HuH-7.5 (cell line): ENCODE results near the gene CTNNA2.

Experiments
- DNase-seq: peaks from one replicate; pipeline ENCODE4 v3.0.0; 2011; ENCODE audit warnings: low spot score

The CTNNA2 gene

GRCh38 chr2:80489717-80490116, 976.9 kb downstream of the CTNNA2 start:
- no peak for DNase-seq

DNA sequence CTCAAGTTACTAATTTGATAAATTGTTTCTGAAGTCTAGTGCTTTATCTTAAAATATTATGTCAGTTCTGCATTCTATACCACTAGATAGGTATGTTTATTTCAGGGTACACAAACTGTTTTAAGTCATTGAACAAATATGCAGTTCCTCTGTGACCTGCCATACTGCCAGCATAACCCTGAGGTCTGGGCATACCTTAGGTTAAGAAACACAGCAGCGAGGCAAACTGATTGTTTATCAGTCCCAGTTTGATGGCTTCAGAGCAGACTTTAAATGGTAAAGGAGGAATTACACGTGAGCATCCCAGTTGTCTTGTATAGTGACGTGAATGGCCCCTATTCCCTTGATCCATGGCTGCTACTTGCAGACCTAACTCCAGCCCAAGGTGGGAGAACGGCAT, 978.1 kb downstream of the CTNNA2 start:
- DNase-seq: no peak

DNA sequence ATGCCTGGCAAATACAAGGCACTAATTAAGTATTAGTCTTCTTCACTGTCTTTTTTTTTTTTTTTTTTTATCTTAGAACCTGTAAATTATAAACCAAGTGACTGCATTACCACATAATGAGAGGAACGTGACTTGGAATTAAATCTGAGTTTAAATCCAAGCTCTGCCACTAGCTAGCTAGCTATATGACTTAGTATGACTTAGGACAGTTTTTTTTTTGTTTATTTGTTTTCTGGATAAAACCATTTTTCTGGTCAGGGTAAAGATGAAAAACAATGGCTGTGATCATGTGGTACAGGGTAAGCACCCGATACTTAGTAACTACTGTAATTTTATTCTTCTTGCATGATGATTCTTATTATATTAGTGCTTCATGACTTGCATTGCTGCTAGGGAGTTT, 983.5 kb downstream of the CTNNA2 start:
- DNase-seq: no peak

GRCh38 chr2:80496775-80497174, 983.9 kb downstream of the CTNNA2 start:
- DNase-seq: no peak

DNA sequence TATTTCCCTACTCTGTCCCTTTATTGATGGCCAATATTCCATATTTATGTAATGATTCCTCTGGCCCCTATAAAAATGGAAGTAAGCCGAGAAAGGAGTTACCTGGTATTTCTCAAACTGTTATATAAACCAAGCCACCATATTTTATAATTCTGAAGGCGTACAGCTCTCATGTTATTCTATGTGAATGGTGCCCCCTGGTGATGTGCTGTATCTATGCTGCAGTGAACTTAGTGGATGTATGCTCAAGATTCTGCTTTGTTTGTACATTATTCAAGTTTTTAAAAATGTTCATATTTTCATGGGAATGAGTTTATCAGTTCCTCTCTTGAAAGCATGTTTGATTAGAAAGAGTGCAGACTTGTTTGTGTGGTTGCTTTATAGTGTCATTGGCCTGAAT, 986.2 kb downstream of the CTNNA2 start:
- DNase-seq: no peak

GRCh38 chr2:80501874-80502624, 989.2 kb downstream of the CTNNA2 start:
- no peak for DNase-seq

DNA sequence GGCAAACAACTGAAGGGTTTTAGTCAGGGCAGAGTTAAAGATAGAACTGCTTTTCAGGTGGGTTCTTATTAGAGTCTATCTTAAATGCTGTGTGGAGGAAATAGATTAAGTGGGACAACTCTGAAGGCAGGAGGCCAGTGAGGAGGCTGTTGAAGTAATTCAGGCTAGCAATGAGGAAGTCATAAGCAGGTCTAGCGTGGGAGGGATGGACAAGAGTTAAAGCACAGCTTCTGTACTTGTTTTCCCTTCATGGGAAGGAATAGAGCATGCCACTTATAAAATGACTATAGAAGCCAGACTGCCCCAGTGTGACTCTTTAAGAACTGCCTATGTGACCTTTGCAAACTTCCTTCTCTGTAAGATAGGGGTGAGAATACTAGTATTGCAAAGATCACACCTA, 993.7 kb downstream of the CTNNA2 start:
- DNase-seq: no peak

DNA sequence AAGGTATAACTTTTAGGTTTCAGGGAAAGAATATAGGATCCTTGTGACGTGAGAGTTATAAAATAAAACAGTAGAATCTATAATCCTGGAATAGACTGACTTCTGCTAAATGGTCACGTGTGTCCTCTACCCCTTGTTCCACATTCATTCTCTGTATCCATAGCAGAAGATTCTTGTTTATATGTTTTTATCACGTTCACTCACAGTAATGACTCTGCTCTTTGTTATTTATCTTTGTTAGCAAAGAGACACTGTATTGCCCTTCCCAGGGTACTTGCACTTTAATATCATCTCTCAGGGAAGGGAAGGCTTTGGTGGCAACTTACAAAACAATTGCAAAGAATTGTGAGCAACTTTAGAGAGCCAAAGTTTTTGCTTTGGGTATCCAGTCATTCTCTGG, 997.9 kb downstream of the CTNNA2 start:
- DNase-seq: no peak

- DNase-seq: no peak
These were observed 1003.1 kb downstream of the CTNNA2 start for GRCh38 chr2:80515964-80516363.

- DNase-seq: no peak
These were observed 1004.5 kb downstream of the CTNNA2 start for GRCh38 chr2:80517316-80517715.

GRCh38 chr2:80519121-80519643, 1006.3 kb downstream of the CTNNA2 start:
- DNase-seq: no peak

DNA sequence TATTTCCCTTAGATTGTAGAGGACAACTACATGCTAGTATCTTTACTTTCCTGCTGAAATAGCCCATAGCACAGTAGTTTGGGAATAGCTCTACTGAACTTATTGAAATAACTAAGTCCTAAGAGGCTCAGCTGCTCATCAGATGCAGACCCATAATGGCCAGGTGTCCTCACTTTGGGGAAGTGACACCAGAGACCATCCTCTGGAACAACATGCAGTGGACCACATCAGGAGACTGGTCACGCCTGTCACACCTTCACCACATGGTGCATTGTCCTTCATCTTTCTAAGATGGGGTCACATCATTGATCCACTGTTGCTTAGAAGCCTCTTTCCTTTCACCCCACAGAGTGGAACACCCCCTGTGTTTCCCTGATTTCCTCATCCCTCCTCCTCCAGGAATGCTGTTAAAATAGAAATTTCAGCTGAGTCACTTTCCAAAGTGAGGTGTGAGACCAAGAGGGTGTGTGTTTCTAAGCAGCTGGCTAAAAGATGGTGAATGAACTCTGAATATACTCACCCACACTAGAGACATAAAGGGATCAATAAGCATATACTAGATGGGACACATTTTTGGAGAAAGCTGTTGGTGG, 1006.9 kb downstream of the CTNNA2 start:
- DNase-seq: no peak

GRCh38 chr2:80525152-80525551, 1012.3 kb downstream of the CTNNA2 start:
- DNase-seq: no peak

GRCh38 chr2:80527119-80527518, 1014.3 kb downstream of the CTNNA2 start:
- no peak for DNase-seq

GRCh38 chr2:80529466-80530165, 1016.8 kb downstream of the CTNNA2 start:
- DNase-seq: no peak

DNA sequence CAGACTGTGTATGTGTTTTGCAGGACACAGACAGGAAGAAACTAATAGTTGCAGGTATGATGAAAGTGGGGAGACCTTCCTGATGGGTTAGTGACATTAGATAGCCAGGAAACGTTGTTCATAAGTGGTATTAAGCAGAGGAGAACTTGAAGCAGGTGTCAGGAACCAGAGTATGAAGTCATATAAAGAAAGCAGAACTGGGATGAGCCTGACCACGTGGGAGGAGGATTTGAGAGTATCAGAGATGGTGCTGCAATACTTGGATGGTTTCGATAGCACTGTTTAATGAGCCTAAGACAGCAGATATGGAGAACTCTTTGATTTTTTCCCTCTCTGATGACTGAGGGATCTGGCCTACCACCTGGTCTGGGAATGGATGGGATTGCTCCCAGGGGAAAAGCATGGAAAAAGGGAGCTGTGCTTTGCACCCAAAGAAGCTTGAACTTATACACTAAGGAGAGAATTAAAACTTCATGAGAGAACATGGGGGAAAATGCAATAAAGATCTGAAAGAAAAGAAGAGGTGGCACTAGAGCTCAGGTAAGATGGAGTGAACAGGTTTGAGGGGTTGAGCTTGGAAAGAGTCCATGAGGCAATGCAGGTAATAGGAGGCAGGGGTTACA, 1017.7 kb downstream of the CTNNA2 start:
- DNase-seq: no peak

GRCh38 chr2:80531319-80531718, 1018.5 kb downstream of the CTNNA2 start:
- DNase-seq: no peak

GRCh38 chr2:80545420-80546210, 1032.8 kb downstream of the CTNNA2 start:
- no peak for DNase-seq

DNA sequence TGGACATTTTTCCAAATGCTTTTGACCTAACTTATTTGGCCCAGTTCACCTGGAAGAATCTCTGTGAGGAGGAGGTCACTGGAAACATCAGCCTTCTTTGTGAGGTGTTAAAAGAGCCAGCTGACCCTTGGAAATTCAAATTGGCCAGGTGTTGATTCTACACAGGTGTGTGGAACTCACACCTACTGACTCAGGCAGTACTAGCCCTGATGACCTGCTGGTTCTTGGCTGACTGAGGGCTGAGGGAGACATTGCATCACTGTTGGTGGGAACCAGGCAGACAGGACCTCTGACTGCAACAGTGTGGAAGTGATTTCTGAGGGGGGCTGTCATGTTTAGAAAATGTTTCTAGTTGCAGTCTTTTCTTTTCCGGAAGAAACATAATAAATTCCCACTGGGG, 1033.9 kb downstream of the CTNNA2 start:
- no peak for DNase-seq

DNA sequence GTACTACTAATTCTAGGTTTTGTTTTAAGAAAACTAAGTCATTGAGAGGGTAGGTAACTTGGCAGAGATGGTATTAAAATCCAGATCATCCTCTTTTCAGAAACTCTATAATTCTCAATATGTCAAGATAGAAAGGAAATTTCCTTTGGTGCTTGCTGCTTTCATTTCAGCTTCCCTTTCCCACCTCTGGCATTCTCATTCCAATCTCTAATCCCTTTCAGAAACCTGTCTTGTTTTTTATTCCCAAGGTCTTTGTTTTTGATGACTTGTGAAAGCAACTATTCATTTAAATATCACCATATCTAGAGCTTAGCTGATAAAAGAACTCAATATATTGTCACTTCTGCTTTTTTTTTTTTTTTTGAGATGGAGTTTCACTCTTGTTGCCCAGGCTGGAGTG, 1034.5 kb downstream of the CTNNA2 start:
- DNase-seq: no peak

- DNase-seq: no peak
These were observed 1035.6 kb downstream of the CTNNA2 start for GRCh38 chr2:80548469-80548868.

DNA sequence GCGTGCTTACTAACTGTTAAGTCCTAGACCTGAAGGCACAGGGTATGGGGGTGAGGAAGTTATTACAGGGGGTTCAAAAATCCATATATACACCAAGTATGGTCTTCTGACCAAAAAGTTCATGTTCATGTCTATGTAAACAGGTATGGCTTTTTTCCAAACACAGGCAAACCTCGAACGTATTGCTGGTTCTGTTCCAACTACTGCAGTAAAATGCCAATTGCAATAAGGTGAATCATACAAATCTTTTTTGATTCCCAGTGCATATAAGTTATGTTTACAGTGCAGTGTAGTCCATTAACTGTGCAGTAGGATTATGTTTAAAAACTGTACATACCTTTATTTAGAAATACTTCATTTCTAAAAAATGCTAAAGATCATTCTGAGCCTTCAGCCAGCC, 1037.0 kb downstream of the CTNNA2 start:
- DNase-seq: no peak
